H9 (cell line): ENCODE results near the gene SYT7. TPM values are rescaled to one million over a fixed set of nuclear protein-coding genes. Genes with fewer than 3 reads are reported as not detected.

ENCODE experiments used
- DNase-seq: peaks from one replicate; pipeline ENCODE4 v3.0.0-alpha.2; 2017
- H2AFZ ChIP-seq: one replicate; pipeline ENCODE4 v1.6.1; 2013; ENCODE audit warnings: mild to moderate bottlenecking, low read length, control low read depth, moderate library complexity
- H2AK5ac ChIP-seq: 2 replicates; pipeline ENCODE4 v1.6.1; 2013; ENCODE audit warnings: low read length, control low read depth, mixed read lengths; ENCODE audit not compliant: insufficient read length
- H2BK120ac ChIP-seq: one replicate; pipeline ENCODE4 v1.6.1; 2013; ENCODE audit warnings: low read depth, mild to moderate bottlenecking, low read length, control low read depth, inconsistent platforms; ENCODE audit not compliant: poor library complexity, severe bottlenecking
- H2BK12ac ChIP-seq: 2 replicates; pipeline ENCODE4 v1.6.1; 2013; ENCODE audit warnings: low read length, control low read depth, mixed read lengths, low read depth; ENCODE audit not compliant: insufficient read length
- H2BK15ac ChIP-seq: 2 replicates; pipeline ENCODE4 v1.6.1; 2013; ENCODE audit warnings: low read depth, low read length, control low read depth
- H2BK20ac ChIP-seq: one replicate; pipeline ENCODE4 v1.6.1; 2013; ENCODE audit warnings: low read depth, mild to moderate bottlenecking, low read length, control low read depth, inconsistent platforms; ENCODE audit not compliant: poor library complexity, severe bottlenecking
- H2BK5ac ChIP-seq: 2 replicates; pipeline ENCODE4 v1.6.1; 2013; ENCODE audit warnings: low read length, control low read depth, mixed read lengths; ENCODE audit not compliant: insufficient read length
- H3K14ac ChIP-seq: 2 replicates; pipeline ENCODE4 v1.6.1; 2013; ENCODE audit warnings: low read length, control low read depth; ENCODE audit not compliant: insufficient read depth
- H3K18ac ChIP-seq: 2 replicates; pipeline ENCODE4 v1.6.1; 2013; ENCODE audit warnings: low read depth, mild to moderate bottlenecking, mixed read lengths, low read length, control low read depth; ENCODE audit not compliant: insufficient read length
- H3K23ac ChIP-seq: 2 replicates; pipeline ENCODE4 v1.6.1; 2013; ENCODE audit warnings: low read length, control low read depth, mixed read lengths, low read depth; ENCODE audit not compliant: insufficient read length
- H3K23me2 ChIP-seq: 2 replicates; pipeline ENCODE4 v1.6.1; 2013; ENCODE audit warnings: low read depth, mild to moderate bottlenecking, mixed read lengths, low read length, control low read depth; ENCODE audit not compliant: insufficient read length, poor library complexity, severe bottlenecking
- H3K27ac ChIP-seq: 2 replicates; pipeline ENCODE4 v1.5.1; 2013; ENCODE audit warnings: low read length, control low read depth, mixed read lengths, low read depth; ENCODE audit not compliant: insufficient read length
- H3K27me3 ChIP-seq: 2 replicates; pipeline ENCODE4 v1.6.1; 2013; ENCODE audit warnings: low read length, control low read depth, inconsistent platforms; ENCODE audit not compliant: insufficient read depth
- H3K4ac ChIP-seq: 2 replicates; pipeline ENCODE4 v1.6.1; 2013; ENCODE audit warnings: low read depth, mild to moderate bottlenecking, control low read depth, inconsistent platforms, low read length, moderate library complexity
- H3K4me1 ChIP-seq: 2 replicates; pipeline ENCODE4 v1.6.1; 2013; ENCODE audit warnings: low read length, control low read depth, inconsistent platforms; ENCODE audit not compliant: insufficient read depth
- H3K4me2 ChIP-seq: 2 replicates; pipeline ENCODE4 v1.6.1; 2013; ENCODE audit warnings: low read length, control low read depth, mixed read lengths; ENCODE audit not compliant: insufficient read length, insufficient read depth
- H3K56ac ChIP-seq: 2 replicates; pipeline ENCODE4 v1.6.1; 2013; ENCODE audit warnings: low read depth, mild to moderate bottlenecking, mixed read lengths, low read length, control low read depth; ENCODE audit not compliant: insufficient read length
- H3K79me1 ChIP-seq: 2 replicates; pipeline ENCODE4 v1.6.1; 2013; ENCODE audit warnings: low read depth, mild to moderate bottlenecking, moderate library complexity, low read length, control low read depth, inconsistent platforms; ENCODE audit not compliant: insufficient read depth, poor library complexity, severe bottlenecking
- H3K79me2 ChIP-seq: 2 replicates; pipeline ENCODE4 v1.6.1; 2013; ENCODE audit warnings: low read length, control low read depth, inconsistent platforms; ENCODE audit not compliant: insufficient read depth
- H3K9ac ChIP-seq: 2 replicates; pipeline ENCODE4 v1.6.1; 2013; ENCODE audit warnings: low read length, control low read depth, mixed read lengths; ENCODE audit not compliant: insufficient read length; ENCODE audit errors: extremely low read depth
- H3K9me3 ChIP-seq: one replicate; pipeline ENCODE4 v1.6.1; 2013; ENCODE audit warnings: low read depth, low read length, inconsistent platforms; ENCODE audit not compliant: control insufficient read depth
- H3T11ph ChIP-seq: one replicate; pipeline ENCODE4 v1.6.1; 2013; ENCODE audit warnings: mild to moderate bottlenecking, low read length, control low read depth, inconsistent platforms
- H4K20me1 ChIP-seq: one replicate; pipeline ENCODE4 v1.6.1; 2013; ENCODE audit not compliant: control insufficient read depth, insufficient read length, insufficient read depth
- H4K5ac ChIP-seq: 2 replicates; pipeline ENCODE4 v1.6.1; 2013; ENCODE audit warnings: low read depth, mild to moderate bottlenecking, mixed read lengths, low read length, control low read depth; ENCODE audit not compliant: insufficient read length
- H4K8ac ChIP-seq: replicated peaks from 2 replicates; pipeline ENCODE4 v1.6.1; 2013; ENCODE audit warnings: low read length, control low read depth, mixed read lengths, low read depth; ENCODE audit not compliant: insufficient read length
- H4K91ac ChIP-seq: 2 replicates; pipeline ENCODE4 v1.6.1; 2013; ENCODE audit warnings: low read depth, mild to moderate bottlenecking, moderate library complexity, mixed read lengths, low read length, control low read depth; ENCODE audit not compliant: insufficient read length
- H3K27ac Mint-ChIP-seq, 3 experiments: 2 replicates in 2 of 3; 3 replicates in 1 of 3; pipeline ENCODE4 v1.8.0; 2020 to 2021; ENCODE audit warnings: mixed read lengths in 3 of 3, mild to moderate bottlenecking in 1 of 3, moderate library complexity in 1 of 3
- H3K27me3 Mint-ChIP-seq: 2 replicates; pipeline ENCODE4 v1.8.0; 2021; ENCODE audit warnings: low read depth, mild to moderate bottlenecking, moderate library complexity, mixed read lengths
- H3K36me3 Mint-ChIP-seq, 3 experiments: 2 replicates in 2 of 3; 3 replicates in 1 of 3; pipeline ENCODE4 v1.8.0; 2020 to 2021; ENCODE audit warnings: low read depth in 3 of 3, mixed read lengths in 3 of 3; ENCODE audit not compliant: insufficient read depth in 1 of 3
- H3K4me1 Mint-ChIP-seq, 2 experiments: 2 replicates each; pipeline ENCODE4 v1.8.0; 2020; ENCODE audit warnings: mixed read lengths in 2 of 2
- H3K4me3 Mint-ChIP-seq, 2 experiments: 2 replicates in 1 of 2; 3 replicates in 1 of 2; pipeline ENCODE4 v1.8.0; 2020 to 2021; ENCODE audit warnings: mild to moderate bottlenecking in 2 of 2, mixed read lengths in 2 of 2, moderate library complexity in 1 of 2
- H3K9me3 Mint-ChIP-seq, 2 experiments: 2 replicates in 1 of 2; 3 replicates in 1 of 2; pipeline ENCODE4 v1.8.0; 2020; ENCODE audit warnings: mild to moderate bottlenecking in 2 of 2, mixed read lengths in 2 of 2, moderate library complexity in 1 of 2
- WGBS: extraction: QIAGEN DNeasy Blood & Tissue Kit; methylation state at CpG from one replicate; pipeline ENCODE4 v1.1.7; 2013; ENCODE audit warnings: missing lambda C conversion rate, low lambda C conversion rate, mixed read lengths; ENCODE audit not compliant: insufficient read length; ENCODE audit errors: extremely low coverage; 5-methylcytosine and 5-hydroxymethylcytosine counted together
- total RNA-seq: library from RNA; stranded (reverse); gene quantifications from 2 replicates; pipeline ENCODE4 v1.2.1, GENCODE V29; 2021
- TF ChIP-seq, protein P1 (sequence below): fragments of 200-600 bp; sonication (generic); conservative IDR thresholded peaks from 3 replicates; pipeline ENCODE4 v1.8.0; 2021; ENCODE audit warnings: antibody characterized with exemption, mild to moderate bottlenecking

SYT7 gene
- total RNA-seq, 1 experiment from 2014 or later = 8.8 TPM

DNA sequence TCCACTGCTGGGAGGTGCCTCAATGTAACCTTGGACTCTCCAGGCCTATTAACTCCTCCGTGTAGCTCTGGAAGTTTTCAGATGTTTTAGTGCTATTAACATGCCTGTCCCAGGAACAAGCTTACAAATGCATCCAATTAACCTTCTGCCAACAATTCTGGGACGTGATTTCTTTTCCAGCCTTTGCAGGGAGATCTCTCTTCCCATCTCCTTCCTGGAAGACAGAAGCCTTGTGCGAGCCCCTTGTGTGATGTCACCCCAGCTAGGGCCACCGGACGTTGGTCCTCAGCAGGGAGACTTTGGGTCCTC lies 47.7 kb upstream of the SYT7 start:
- H3K18ac ChIP-seq = no peak overlapping the region
- peaks cover 6% of the 10 kb centered on the region; the same call in 1 of the 2 replicates for H3K4me1 ChIP-seq
- H4K8ac ChIP-seq = no peak overlapping the region
- no peak overlapping the region for H3K27ac ChIP-seq
- H3K56ac ChIP-seq = no peak overlapping the region
- H2BK20ac ChIP-seq = no peak overlapping the region
- no peak overlapping the region for H3K4ac ChIP-seq
- no peak overlapping the region for H2AFZ ChIP-seq
- H3K4me2 ChIP-seq = no peak overlapping the region
- H3T11ph ChIP-seq = no peak overlapping the region
- H3K23ac ChIP-seq = no peak overlapping the region
- Mint-ChIP-seq H3K27ac (no peak overlapping the region), H3K9me3 (no peaks in the 10 kb centered on the region), H3K36me3 (no peaks in the 10 kb centered on the region; a peak in 1 of 7 replicates), H3K27me3 (peaks cover 1% of the 10 kb centered on the region; the same call in 1 of the 2 replicates), H3K4me1 (peaks cover 44 to 48% of the 10 kb centered on the region in 2 experiments), H3K4me3 (no peak overlapping the region)
- H2BK12ac ChIP-seq = no peak overlapping the region
- no CpG with 5 or more reads among the region's 5 CpGs for WGBS
- no peak overlapping the region for H2AK5ac ChIP-seq
- H3K9ac ChIP-seq = no peak overlapping the region
- no peaks in the 10 kb centered on the region for H3K9me3 ChIP-seq
- H2BK120ac ChIP-seq = no peak overlapping the region
- TF ChIP-seq, protein P1, sequence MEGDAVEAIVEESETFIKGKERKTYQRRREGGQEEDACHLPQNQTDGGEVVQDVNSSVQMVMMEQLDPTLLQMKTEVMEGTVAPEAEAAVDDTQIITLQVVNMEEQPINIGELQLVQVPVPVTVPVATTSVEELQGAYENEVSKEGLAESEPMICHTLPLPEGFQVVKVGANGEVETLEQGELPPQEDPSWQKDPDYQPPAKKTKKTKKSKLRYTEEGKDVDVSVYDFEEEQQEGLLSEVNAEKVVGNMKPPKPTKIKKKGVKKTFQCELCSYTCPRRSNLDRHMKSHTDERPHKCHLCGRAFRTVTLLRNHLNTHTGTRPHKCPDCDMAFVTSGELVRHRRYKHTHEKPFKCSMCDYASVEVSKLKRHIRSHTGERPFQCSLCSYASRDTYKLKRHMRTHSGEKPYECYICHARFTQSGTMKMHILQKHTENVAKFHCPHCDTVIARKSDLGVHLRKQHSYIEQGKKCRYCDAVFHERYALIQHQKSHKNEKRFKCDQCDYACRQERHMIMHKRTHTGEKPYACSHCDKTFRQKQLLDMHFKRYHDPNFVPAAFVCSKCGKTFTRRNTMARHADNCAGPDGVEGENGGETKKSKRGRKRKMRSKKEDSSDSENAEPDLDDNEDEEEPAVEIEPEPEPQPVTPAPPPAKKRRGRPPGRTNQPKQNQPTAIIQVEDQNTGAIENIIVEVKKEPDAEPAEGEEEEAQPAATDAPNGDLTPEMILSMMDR = no peak
- H3K14ac ChIP-seq = no peak overlapping the region
- no peak for DNase-seq
- no peak overlapping the region for H4K91ac ChIP-seq
- no peaks in the 10 kb centered on the region for H3K79me2 ChIP-seq
- no peak overlapping the region for H2BK15ac ChIP-seq
- H3K23me2 ChIP-seq = no peaks in the 10 kb centered on the region
- H2BK5ac ChIP-seq = no peak overlapping the region
- H4K20me1 ChIP-seq = no peaks in the 10 kb centered on the region
- no peaks in the 10 kb centered on the region for H3K79me1 ChIP-seq
- H3K27me3 ChIP-seq = no peaks in the 10 kb centered on the region
- H4K5ac ChIP-seq = no peak overlapping the region
